CD8-positive, alpha-beta memory T cell (primary cell): ENCODE data around the gene KIFAP3. TPM values are rescaled to one million over a fixed set of nuclear protein-coding genes. Genes with fewer than 3 reads are reported as not detected.
"Not testable (repeated sequence)": the region's sequence is repeated elsewhere in the genome, so short reads cannot be mapped to it uniquely, and the experiment has no call there.

ENCODE experiments used
- CTCF ChIA-PET: fragments of 350-600 bp; sonication (Branson Sonifier 250); formaldehyde crosslinking; loops from one replicate; lab custom pipeline; 2021; ENCODE audit warnings: antibody characterized with exemption; lab: Charles Lee
- POLR2A ChIA-PET: fragments of 350-600 bp; sonication (Branson Sonifier 250); formaldehyde crosslinking; loops from one replicate; lab custom pipeline; 2021; ENCODE audit warnings: antibody characterized with exemption; lab: Charles Lee
- DNase-seq, 5 donors: peaks; one replicate each; pipeline versions ENCODE4 v3.0.0 to v3.0.0-alpha.2; 2020 to 2022; ENCODE audit warnings: mixed read lengths in 1 of 5
- H3K27ac ChIP-seq: one replicate; pipeline ENCODE4 v1.7.0; 2013; ENCODE audit warnings: low read depth, mild to moderate bottlenecking, low read length, moderate library complexity
- H3K27me3 ChIP-seq: 2 replicates; pipeline ENCODE4 v1.7.0; 2013; ENCODE audit warnings: low read length, mild to moderate bottlenecking; ENCODE audit not compliant: insufficient read depth, poor library complexity, severe bottlenecking
- H3K36me3 ChIP-seq: 2 replicates; pipeline ENCODE4 v1.7.0; 2013; ENCODE audit warnings: mild to moderate bottlenecking, low read length, moderate library complexity; ENCODE audit not compliant: insufficient read depth
- H3K4me1 ChIP-seq: 2 replicates; pipeline ENCODE4 v1.7.0; 2013; ENCODE audit warnings: mild to moderate bottlenecking, low read length, moderate library complexity; ENCODE audit not compliant: insufficient read depth
- H3K4me3 ChIP-seq: 2 replicates; pipeline ENCODE4 v1.7.0; 2013; ENCODE audit warnings: mild to moderate bottlenecking, low read length
- H3K9me3 ChIP-seq: 2 replicates; pipeline ENCODE4 v1.7.0; 2013; ENCODE audit warnings: mild to moderate bottlenecking, low read length
- H3K27ac Mint-ChIP-seq, 8 donors: one replicate each; pipeline ENCODE4 v1.8.0; 2020 to 2021; ENCODE audit warnings: mixed read lengths in 8 of 8, mild to moderate bottlenecking in 6 of 8, inconsistent platforms in 3 of 8, moderate library complexity in 3 of 8
- H3K27me3 Mint-ChIP-seq, 2 donors: one replicate each; pipeline ENCODE4 v1.8.0; 2020 to 2021; ENCODE audit warnings: mixed read lengths in 2 of 2, mild to moderate bottlenecking in 1 of 2, moderate library complexity in 1 of 2
- H3K36me3 Mint-ChIP-seq, 3 donors: one replicate each; pipeline ENCODE4 v1.8.0; 2020 to 2021; ENCODE audit warnings: mixed read lengths in 3 of 3, inconsistent platforms in 1 of 3, mild to moderate bottlenecking in 1 of 3
- H3K4me1 Mint-ChIP-seq, 3 donors: one replicate each; pipeline ENCODE4 v1.8.0; 2020 to 2021; ENCODE audit warnings: mixed read lengths in 3 of 3, inconsistent platforms in 1 of 3, mild to moderate bottlenecking in 1 of 3
- H3K4me3 Mint-ChIP-seq, 7 donors: one replicate each; pipeline ENCODE4 v1.8.0; 2020 to 2021; ENCODE audit warnings: mixed read lengths in 7 of 7, mild to moderate bottlenecking in 6 of 7, moderate library complexity in 4 of 7, inconsistent platforms in 2 of 7
- H3K9me3 Mint-ChIP-seq, 5 donors: one replicate each; pipeline ENCODE4 v1.8.0; 2020 to 2022; ENCODE audit warnings: mixed read lengths in 5 of 5, mild to moderate bottlenecking in 3 of 5, moderate library complexity in 2 of 5, inconsistent platforms in 1 of 5
- polyA plus RNA-seq: library from polyadenylated mRNA; unstranded; fragments of 300-500 nt; fragmentation: Illumina TruSeq; gene quantifications from one replicate; pipeline ENCODE4 v1.2.3, GENCODE V29; 2021
- total RNA-seq, 2 experiments: library from RNA; stranded (reverse); gene quantifications; one replicate each; pipeline ENCODE4 v1.2.3, GENCODE V29; 2021

KIFAP3 gene
- total and polyA plus RNA-seq, 3 experiments from 2014 or later, result 17.4 to 23.8 (median 23.2) TPM

DNA sequence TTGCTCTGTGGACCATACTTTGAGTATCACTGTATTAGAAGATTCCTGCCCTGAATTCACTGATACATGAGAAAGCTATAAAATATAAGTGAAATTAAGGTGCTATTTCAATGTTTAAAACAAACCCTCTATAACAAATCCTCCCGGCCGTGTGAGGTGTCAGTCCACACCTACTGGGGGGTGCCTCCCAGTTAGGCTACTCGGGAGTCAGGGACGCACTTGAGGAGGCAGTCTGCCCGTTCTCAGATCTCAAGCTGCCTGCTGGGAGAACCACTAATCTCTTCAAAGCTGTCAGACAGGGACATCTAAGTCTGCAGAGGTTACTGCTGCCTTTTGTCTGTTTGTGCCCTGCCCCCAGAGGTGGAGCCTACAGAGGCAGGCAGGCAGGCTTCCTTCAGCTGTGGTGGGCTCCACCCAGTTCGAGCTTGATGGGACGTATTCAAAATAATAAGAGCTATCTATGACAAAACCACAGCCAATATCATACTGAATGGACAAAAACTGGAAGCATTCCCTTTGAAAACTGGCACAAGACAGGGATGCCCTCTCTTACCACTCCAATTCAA, 71.1 kb downstream of the KIFAP3 start:
- H3K9me3 Mint-ChIP-seq, H3K27ac Mint-ChIP-seq, H3K4me1 ChIP-seq, H3K4me3 Mint-ChIP-seq, H3K27me3 ChIP-seq, POLR2A ChIA-PET, H3K4me1 Mint-ChIP-seq, CTCF ChIA-PET, DNase-seq, H3K27me3 Mint-ChIP-seq, H3K9me3 ChIP-seq, H3K36me3 ChIP-seq, H3K27ac ChIP-seq, H3K4me3 ChIP-seq: not testable (repeated sequence)
- H3K36me3 Mint-ChIP-seq, result peaks cover 3 to 22% (median 4%) of the 10 kb centered on the region in 3 donors

DNA sequence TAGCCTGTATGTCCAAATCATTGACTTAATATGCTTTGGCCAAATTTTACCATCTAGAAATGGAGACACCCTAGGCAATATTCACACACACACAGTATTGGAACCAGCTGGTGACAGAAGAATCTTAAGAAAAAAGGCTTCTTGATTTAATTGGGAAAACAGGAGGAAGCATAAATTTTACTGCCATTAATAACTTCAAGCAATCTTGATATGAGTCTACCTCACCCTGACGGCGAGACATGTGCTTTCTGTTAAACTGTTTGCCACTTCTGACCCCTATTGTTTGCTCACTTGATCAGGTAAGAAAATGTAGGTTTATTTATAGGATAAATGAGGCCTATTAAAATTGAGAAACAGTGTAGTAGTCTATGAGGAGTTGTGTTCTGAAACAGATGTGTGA, 73.2 kb downstream of the KIFAP3 start:
- Histone ChIP-seq H3K36me3 (no peaks in the 10 kb centered on the region), H3K4me1 (no peaks in the 10 kb centered on the region), H3K4me3 (no peak overlapping the region), H3K27me3 (no peaks in the 10 kb centered on the region), H3K9me3 (no peaks in the 10 kb centered on the region), H3K27ac (no peak overlapping the region)
- no peaks in the 10 kb centered on the region for H3K27me3 Mint-ChIP-seq
- ChIA-PET CTCF (no interaction called here), POLR2A (no interaction called here)
- H3K9me3 Mint-ChIP-seq, result no peaks in the 10 kb centered on the region
- H3K36me3 Mint-ChIP-seq, result peaks cover 3 to 30% (median 7%) of the 10 kb centered on the region in 3 donors
- no peak for DNase-seq
- peaks cover 0 to under 1% (median 0%) of the 10 kb centered on the region in 3 donors for H3K4me1 Mint-ChIP-seq
- H3K4me3 Mint-ChIP-seq, result no peak overlapping the region
- H3K27ac Mint-ChIP-seq, result no peak overlapping the region

DNA sequence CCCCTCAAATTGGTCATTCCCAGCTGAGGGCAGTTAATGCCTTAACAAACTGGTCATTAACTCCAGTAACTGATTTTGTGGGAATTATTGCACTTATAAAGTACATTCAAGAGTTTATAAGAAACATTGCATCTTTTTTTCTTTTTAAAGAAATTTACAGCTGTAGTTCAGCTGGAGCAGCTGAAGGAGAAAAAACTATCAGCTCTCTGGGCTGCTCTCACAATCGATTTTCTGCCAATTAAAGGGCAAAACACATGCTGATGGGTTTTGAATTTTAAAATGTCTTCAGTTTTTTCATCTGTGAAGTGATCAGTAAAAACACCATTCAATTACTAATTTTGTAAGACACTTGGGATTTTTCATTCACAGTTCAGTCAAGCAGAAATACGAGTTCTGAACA, 74.7 kb downstream of the KIFAP3 start:
- Mint-ChIP-seq H3K9me3 (no peaks in the 10 kb centered on the region), H3K4me1 (peaks cover 0 to 3% (median 0%) of the 10 kb centered on the region in 3 donors), H3K4me3 (no peak overlapping the region), H3K27me3 (no peaks in the 10 kb centered on the region), H3K36me3 (peaks cover 3 to 28% (median 9%) of the 10 kb centered on the region in 3 donors), H3K27ac (no peak overlapping the region)
- H3K27ac ChIP-seq, result no peak overlapping the region
- H3K4me3 ChIP-seq, result no peak overlapping the region
- no peaks in the 10 kb centered on the region for H3K36me3 ChIP-seq
- no peaks in the 10 kb centered on the region for H3K27me3 ChIP-seq
- POLR2A ChIA-PET, result no interaction called here
- no peaks in the 10 kb centered on the region for H3K9me3 ChIP-seq
- DNase-seq, result no peak
- H3K4me1 ChIP-seq, result no peaks in the 10 kb centered on the region
- CTCF ChIA-PET, result no interaction called here

DNA sequence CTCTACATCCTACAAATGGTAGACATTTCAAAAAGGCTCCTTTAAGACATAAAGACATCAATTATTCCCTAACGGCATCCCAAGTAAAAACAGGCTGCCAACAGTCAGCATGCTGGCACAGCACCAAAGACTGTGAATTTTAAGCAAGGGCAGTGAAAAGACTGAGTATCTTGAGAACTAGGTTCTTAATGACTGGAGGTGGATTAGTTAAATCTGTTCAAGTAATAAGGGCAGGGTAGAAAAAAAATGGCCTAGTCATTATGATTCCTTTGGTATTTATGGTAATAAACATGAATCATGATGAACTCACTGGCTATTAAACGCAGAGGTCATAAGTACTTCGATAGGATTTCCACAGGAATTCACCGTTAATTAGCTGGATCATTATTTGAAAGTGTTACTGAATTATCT, 75.2 kb downstream of the KIFAP3 start:
- ChIA-PET POLR2A (no interaction called here), CTCF (no interaction called here)
- no peaks in the 10 kb centered on the region for H3K9me3 ChIP-seq
- no peaks in the 10 kb centered on the region for H3K9me3 Mint-ChIP-seq
- no peak for DNase-seq
- peaks cover 0 to 3% (median 0%) of the 10 kb centered on the region in 3 donors for H3K4me1 Mint-ChIP-seq
- H3K4me3 Mint-ChIP-seq, result no peak overlapping the region
- H3K36me3 ChIP-seq, result no peaks in the 10 kb centered on the region
- no peaks in the 10 kb centered on the region for H3K27me3 Mint-ChIP-seq
- peak overlapping the region in 3 of 8 donors; percentile 3 to 17 (median 9) for H3K27ac Mint-ChIP-seq
- peaks cover 3 to 28% (median 9%) of the 10 kb centered on the region in 3 donors for H3K36me3 Mint-ChIP-seq
- no peaks in the 10 kb centered on the region for H3K4me1 ChIP-seq
- no peak overlapping the region for H3K27ac ChIP-seq
- no peaks in the 10 kb centered on the region for H3K27me3 ChIP-seq
- H3K4me3 ChIP-seq, result no peak overlapping the region

DNA sequence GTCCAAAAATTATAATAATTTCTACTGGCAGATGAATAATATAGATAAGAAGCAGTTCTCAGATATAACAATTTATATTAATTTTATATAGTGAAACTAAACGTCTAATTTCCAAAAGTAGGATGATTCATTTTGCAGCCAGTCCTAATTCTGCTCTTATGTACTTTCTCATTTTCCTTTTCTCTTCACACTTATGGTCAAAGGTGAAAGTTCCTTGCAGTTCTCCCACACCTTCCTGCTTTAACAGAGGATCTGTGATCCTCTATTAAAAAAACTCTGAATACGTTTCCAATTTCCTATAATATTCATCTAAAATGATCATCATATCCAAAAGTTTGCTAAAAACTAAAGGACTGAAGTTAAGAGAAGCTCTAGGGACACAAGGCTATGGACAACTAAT, 78.5 kb downstream of the KIFAP3 start:
- ChIA-PET POLR2A (no interaction called here), CTCF (no interaction called here)
- no peaks in the 10 kb centered on the region for H3K9me3 ChIP-seq
- no peak overlapping the region for H3K27ac ChIP-seq
- Mint-ChIP-seq H3K36me3 (peaks cover 3 to 25% (median 9%) of the 10 kb centered on the region in 3 donors), H3K4me1 (peaks cover 0 to 3% (median 0%) of the 10 kb centered on the region in 3 donors), H3K27ac (peak overlapping the region in 1 of 8 donors; percentile 17), H3K4me3 (no peak overlapping the region), H3K27me3 (no peaks in the 10 kb centered on the region), H3K9me3 (no peaks in the 10 kb centered on the region)
- no peaks in the 10 kb centered on the region for H3K36me3 ChIP-seq
- no peaks in the 10 kb centered on the region for H3K27me3 ChIP-seq
- no peaks in the 10 kb centered on the region for H3K4me1 ChIP-seq
- no peak overlapping the region for H3K4me3 ChIP-seq
- no peak for DNase-seq

DNA sequence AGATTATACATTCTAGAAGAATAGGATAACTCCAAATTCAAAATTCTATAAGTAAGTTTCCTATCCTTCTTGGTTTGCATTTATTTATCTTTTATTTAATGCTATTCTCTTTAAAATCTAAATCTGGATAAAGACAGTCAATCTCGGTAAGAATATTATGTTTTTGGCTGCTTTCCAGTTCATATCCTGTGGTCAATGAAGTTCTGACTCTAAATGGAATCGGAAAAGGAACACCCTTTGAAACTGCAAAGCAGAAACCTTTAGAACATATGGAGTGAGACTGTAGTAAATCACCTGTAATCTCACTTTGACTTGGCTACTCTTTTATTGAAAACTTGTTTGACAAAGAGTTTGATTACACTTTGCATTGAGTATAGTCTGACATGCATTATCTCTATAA, 85.2 kb downstream of the KIFAP3 start:
- POLR2A ChIA-PET, result no interaction called here
- Histone ChIP-seq H3K36me3 (no peaks in the 10 kb centered on the region), H3K27ac (no peak overlapping the region), H3K9me3 (no peaks in the 10 kb centered on the region), H3K27me3 (no peaks in the 10 kb centered on the region), H3K4me1 (no peaks in the 10 kb centered on the region), H3K4me3 (no peak overlapping the region)
- DNase-seq, result no peak
- Mint-ChIP-seq H3K36me3 (peaks cover 0 to 22% (median 3%) of the 10 kb centered on the region in 3 donors), H3K27ac (no peak overlapping the region), H3K9me3 (no peaks in the 10 kb centered on the region), H3K27me3 (no peaks in the 10 kb centered on the region), H3K4me3 (no peak overlapping the region), H3K4me1 (no peaks in the 10 kb centered on the region)
- CTCF ChIA-PET, result no interaction called here

DNA sequence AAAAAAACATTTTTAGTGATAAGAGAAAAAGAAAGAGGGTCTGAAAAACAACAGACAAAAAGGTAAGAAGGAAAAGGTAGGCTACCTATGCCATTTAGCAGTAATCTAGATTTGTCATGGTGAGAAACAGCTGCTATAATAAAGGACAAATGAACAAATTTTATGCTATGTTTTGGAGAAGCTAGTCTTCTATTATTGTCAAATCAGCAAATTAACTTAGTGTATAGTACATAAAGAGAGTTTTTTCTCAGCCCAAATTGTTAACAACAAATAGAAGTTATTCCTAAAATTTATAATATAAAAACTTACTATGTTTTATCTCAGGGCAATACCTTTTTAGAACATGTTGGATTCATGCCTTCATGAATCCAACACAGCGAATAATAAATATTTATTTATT, 88.7 kb downstream of the KIFAP3 start:
- Histone ChIP-seq H3K27me3 (no peaks in the 10 kb centered on the region), H3K4me1 (no peaks in the 10 kb centered on the region), H3K9me3 (no peaks in the 10 kb centered on the region), H3K4me3 (no peak overlapping the region), H3K27ac (no peak overlapping the region), H3K36me3 (no peaks in the 10 kb centered on the region)
- Mint-ChIP-seq H3K27ac (no peak overlapping the region), H3K4me1 (no peaks in the 10 kb centered on the region), H3K4me3 (no peak overlapping the region), H3K9me3 (no peaks in the 10 kb centered on the region), H3K36me3 (peaks cover 11 to 49% (median 11%) of the 10 kb centered on the region in 3 donors), H3K27me3 (no peaks in the 10 kb centered on the region)
- CTCF ChIA-PET, result no interaction called here
- POLR2A ChIA-PET, result no interaction called here
- no peak for DNase-seq

DNA sequence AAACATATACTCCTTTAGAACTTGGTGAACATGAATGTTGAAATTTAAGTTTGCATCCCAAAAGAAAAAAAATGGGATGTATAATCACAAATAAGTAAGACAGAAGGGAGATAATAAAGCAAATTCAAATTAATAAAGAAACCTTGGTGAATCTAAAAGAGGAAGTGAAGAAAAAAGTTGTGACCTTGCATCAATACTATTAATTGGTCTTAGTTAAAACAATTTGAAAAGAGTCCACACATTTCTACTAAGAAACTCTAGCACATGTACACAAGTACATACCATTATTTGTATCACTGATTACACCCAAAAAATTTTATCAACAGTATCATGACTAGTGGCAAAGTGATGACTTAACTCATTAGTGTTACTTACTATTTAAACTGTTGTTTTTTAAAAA, 100.4 kb downstream of the KIFAP3 start:
- no peaks in the 10 kb centered on the region for H3K9me3 ChIP-seq
- H3K36me3 ChIP-seq, result no peaks in the 10 kb centered on the region
- H3K4me3 ChIP-seq, result no peak overlapping the region
- no peak overlapping the region for H3K4me3 Mint-ChIP-seq
- ChIA-PET POLR2A (no interaction called here), CTCF (no interaction called here)
- H3K4me1 ChIP-seq, result no peaks in the 10 kb centered on the region
- no peak overlapping the region for H3K27ac Mint-ChIP-seq
- no peaks in the 10 kb centered on the region for H3K27me3 Mint-ChIP-seq
- no peak overlapping the region for H3K27ac ChIP-seq
- DNase-seq, result no peak
- H3K4me1 Mint-ChIP-seq, result no peaks in the 10 kb centered on the region
- peaks cover 15 to 38% (median 16%) of the 10 kb centered on the region in 3 donors for H3K36me3 Mint-ChIP-seq
- H3K9me3 Mint-ChIP-seq, result no peaks in the 10 kb centered on the region
- no peaks in the 10 kb centered on the region for H3K27me3 ChIP-seq
